BLaER1 (cell line): ENCODE measurements around the gene TWIST2.

ENCODE experiments used
- H3K27ac ChIP-seq: shearing (Covaris generic); formaldehyde crosslinking; 2 replicates; pipeline ENCODE4 v1.8.1; 2022
- H3K27me3 ChIP-seq: shearing (Covaris generic); formaldehyde crosslinking; 2 replicates; pipeline ENCODE4 v1.8.1; 2022
- H3K36me3 ChIP-seq: shearing (Covaris generic); formaldehyde crosslinking; 2 replicates; pipeline ENCODE4 v1.8.1; 2022
- H3K4me1 ChIP-seq: shearing (Covaris generic); formaldehyde crosslinking; 2 replicates; pipeline ENCODE4 v1.8.1; 2022
- H3K4me2 ChIP-seq: shearing (Covaris generic); formaldehyde crosslinking; 2 replicates; pipeline ENCODE4 v1.8.1; 2022
- H3K4me3 ChIP-seq: shearing (Covaris generic); formaldehyde crosslinking; 2 replicates; pipeline ENCODE4 v1.8.1; 2022
- H3K9ac ChIP-seq: shearing (Covaris generic); formaldehyde crosslinking; 2 replicates; pipeline ENCODE4 v1.8.1; 2022
- H3K9me3 ChIP-seq: shearing (Covaris generic); formaldehyde crosslinking; 2 replicates; pipeline ENCODE4 v1.8.1; 2022
- H4K20me1 ChIP-seq: shearing (Covaris generic); formaldehyde crosslinking; 2 replicates; pipeline ENCODE4 v1.8.1; 2022
- Cebpa-rat ChIP-seq: shearing (Covaris generic); IDR thresholded peaks from 2 replicates; pipeline ENCODE4 v1.8.1; 2022

TWIST2 gene

GRCh38 chr2:238847841-238848690, at the start of gene TWIST2:
Gene TWIST2 (plus strand): TSS chr2:238848085. CDS start chr2:238848216, 131 bp downstream.
- Histone ChIP-seq H3K4me2 (peak within 1 kb of the TSS; percentile 50), H3K27ac (no peak within 1 kb of the TSS), H3K9ac (no peak within 1 kb of the TSS)

GRCh38 chr2:238801791-238802190, 46.1 kb upstream of the TWIST2 start:
- no peaks in the 10 kb centered on the region for H4K20me1 ChIP-seq
- H3K9ac ChIP-seq: no peak overlapping the region
- H3K27ac ChIP-seq: no peak overlapping the region
- H3K4me2 ChIP-seq: no peak overlapping the region
- H3K4me1 ChIP-seq: 0 out of 2 replicates have a peak, but pooled peaks cover 5% of the 10 kb centered on the region
- no peak for TF ChIP-seq Cebpa-rat
- peaks cover 5% of the 10 kb centered on the region; the same call in 1 of the 2 replicates for H3K9me3 ChIP-seq
- no peak overlapping the region for H3K4me3 ChIP-seq
- H3K27me3 ChIP-seq: no peaks in the 10 kb centered on the region
- H3K36me3 ChIP-seq: no peaks in the 10 kb centered on the region

More at GRCh38 chr2:238847841-238848690, at the start of gene TWIST2:
- Histone ChIP-seq H3K4me1 (peaks cover 8% of the 10 kb centered on the region; the same call in 1 of the 2 replicates), H3K9me3 (peaks cover 35% of the 10 kb centered on the region), H3K36me3 (no peaks in the 10 kb centered on the region), H4K20me1 (no peaks in the 10 kb centered on the region), H3K27me3 (peaks cover 57% of the 10 kb centered on the region), H3K4me3 (peak within 1 kb of the TSS; percentile 47)
- TF ChIP-seq Cebpa-rat: no peak

DNA sequence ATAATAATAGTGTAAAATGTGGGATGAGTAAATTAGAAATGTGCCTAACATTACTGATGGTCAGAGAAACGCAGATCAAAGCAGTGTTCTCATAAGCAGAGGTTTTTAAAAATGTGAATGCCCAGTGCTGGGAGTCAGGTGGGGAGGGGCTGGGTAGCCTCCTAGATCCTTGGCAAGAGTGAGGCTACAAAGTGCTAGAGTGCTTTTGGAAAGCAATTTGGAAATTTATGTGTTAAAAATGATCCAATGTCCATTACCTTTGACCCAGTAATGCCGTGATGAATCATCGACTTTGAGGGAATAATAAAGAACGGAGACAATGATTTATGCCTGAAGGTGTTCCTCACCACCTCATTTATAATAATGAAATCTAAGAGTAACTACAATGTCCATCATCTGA, 44.9 kb upstream of the TWIST2 start:
- H3K4me2 ChIP-seq: no peak overlapping the region
- no peak for TF ChIP-seq Cebpa-rat
- H3K4me3 ChIP-seq: no peak overlapping the region
- H3K4me1 ChIP-seq: 0 out of 2 replicates have a peak, but pooled peaks cover 5% of the 10 kb centered on the region
- no peaks in the 10 kb centered on the region for H3K36me3 ChIP-seq
- H3K9ac ChIP-seq: no peak overlapping the region
- H3K27ac ChIP-seq: no peak overlapping the region
- H3K9me3 ChIP-seq: no peaks in the 10 kb centered on the region
- H3K27me3 ChIP-seq: no peaks in the 10 kb centered on the region
- H4K20me1 ChIP-seq: no peaks in the 10 kb centered on the region

DNA sequence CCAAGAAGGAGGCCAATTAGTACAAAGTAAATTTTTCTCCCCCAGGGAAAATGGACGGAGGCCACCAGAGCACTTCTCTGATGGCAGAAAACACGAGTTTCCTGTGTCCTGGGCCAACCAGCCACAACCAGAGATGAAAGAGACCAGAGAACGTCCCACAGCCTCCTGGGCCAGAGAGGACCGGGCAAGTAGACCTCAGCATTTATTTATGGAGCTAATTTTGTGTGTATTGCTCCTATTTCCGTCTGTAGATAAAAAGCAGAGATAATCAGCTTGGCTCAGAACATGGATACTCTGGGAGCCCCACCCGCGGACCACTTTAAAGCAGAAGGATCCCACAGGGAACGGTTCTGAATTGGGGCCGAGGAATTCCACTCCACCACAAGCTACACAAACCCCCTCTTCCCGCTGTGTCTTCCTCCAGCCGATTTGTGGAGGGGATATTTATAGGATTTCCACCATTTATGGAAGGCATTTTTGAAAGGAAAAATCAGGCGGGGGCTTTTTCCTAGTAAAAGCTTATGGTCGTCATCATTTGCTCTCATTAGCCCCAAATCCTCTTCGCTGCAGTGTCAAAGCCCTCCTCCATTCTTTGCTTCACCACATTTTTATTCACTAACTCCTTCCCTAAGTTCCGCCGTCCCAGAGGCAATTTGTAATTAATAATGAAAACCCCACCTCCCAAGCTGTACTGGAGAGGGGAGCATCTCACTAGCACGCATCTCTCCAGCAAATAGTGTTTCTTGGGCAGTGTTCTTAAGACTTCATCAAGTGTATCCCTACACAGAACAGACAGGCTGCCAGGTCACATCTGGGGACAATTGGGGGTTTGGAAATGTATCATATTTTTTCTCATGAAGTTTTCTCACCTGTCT, 43.7 kb upstream of the TWIST2 start:
- Histone ChIP-seq H3K9ac (no peak overlapping the region), H3K4me2 (peak overlapping the region; percentile 22; the same call in 1 of the 2 replicates), H3K27ac (no peak overlapping the region), H3K4me1 (0 out of 2 replicates have a peak, but pooled peaks cover 5% of the 10 kb centered on the region), H3K27me3 (no peaks in the 10 kb centered on the region), H3K36me3 (no peaks in the 10 kb centered on the region), H3K4me3 (no peak overlapping the region), H4K20me1 (no peaks in the 10 kb centered on the region), H3K9me3 (peaks cover 7% of the 10 kb centered on the region; the same call in 1 of the 2 replicates)
- TF ChIP-seq Cebpa-rat: no peak

DNA sequence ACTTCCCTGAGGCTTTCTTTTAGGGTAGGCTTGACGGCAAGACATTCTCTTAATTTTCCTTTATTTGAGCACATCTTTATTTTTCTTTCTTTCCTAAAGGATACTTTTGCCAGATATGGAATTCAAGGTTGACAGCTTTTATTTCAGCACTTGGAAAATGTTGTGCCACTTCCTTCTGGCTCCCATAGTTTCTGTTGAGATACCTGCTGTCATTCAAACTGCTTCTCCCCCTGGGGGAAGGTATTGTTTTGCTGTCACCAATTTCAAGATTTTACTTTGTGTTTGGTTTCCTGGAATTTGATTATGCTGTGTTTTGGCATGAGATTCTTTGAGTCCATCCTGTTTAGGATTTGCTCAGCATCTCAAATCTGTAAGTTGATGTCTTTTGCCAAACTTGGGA, 39.1 kb upstream of the TWIST2 start:
- TF ChIP-seq Cebpa-rat: no peak
- Histone ChIP-seq H3K4me1 (peaks cover 20% of the 10 kb centered on the region; the same call in 1 of the 2 replicates), H3K27ac (no peak overlapping the region), H3K27me3 (no peaks in the 10 kb centered on the region), H4K20me1 (no peaks in the 10 kb centered on the region), H3K4me3 (no peak overlapping the region), H3K9me3 (peaks cover 14% of the 10 kb centered on the region), H3K9ac (no peak overlapping the region), H3K4me2 (no peak overlapping the region), H3K36me3 (no peaks in the 10 kb centered on the region)

GRCh38 chr2:238810321-238810720, 37.6 kb upstream of the TWIST2 start:
- no peaks in the 10 kb centered on the region for H3K36me3 ChIP-seq
- TF ChIP-seq Cebpa-rat: no peak
- H3K9ac ChIP-seq: no peak overlapping the region
- no peaks in the 10 kb centered on the region for H4K20me1 ChIP-seq
- no peak overlapping the region for H3K27ac ChIP-seq
- peaks cover 14% of the 10 kb centered on the region for H3K9me3 ChIP-seq
- H3K4me3 ChIP-seq: no peak overlapping the region
- H3K27me3 ChIP-seq: no peaks in the 10 kb centered on the region
- peaks cover 19% of the 10 kb centered on the region; the same call in 1 of the 2 replicates for H3K4me1 ChIP-seq
- H3K4me2 ChIP-seq: no peak overlapping the region

- Histone ChIP-seq H3K4me3 (no peak overlapping the region), H3K9me3 (peaks cover 14% of the 10 kb centered on the region), H4K20me1 (no peaks in the 10 kb centered on the region), H3K9ac (no peak overlapping the region), H3K4me2 (peak overlapping the region; percentile 34; the same call in 1 of the 2 replicates), H3K27me3 (no peaks in the 10 kb centered on the region), H3K27ac (no peak overlapping the region), H3K4me1 (peaks cover 19% of the 10 kb centered on the region; the same call in 1 of the 2 replicates), H3K36me3 (no peaks in the 10 kb centered on the region)
- TF ChIP-seq Cebpa-rat: no peak
Measured at GRCh38 chr2:238811293-238811692, 36.6 kb upstream of the TWIST2 start.

DNA sequence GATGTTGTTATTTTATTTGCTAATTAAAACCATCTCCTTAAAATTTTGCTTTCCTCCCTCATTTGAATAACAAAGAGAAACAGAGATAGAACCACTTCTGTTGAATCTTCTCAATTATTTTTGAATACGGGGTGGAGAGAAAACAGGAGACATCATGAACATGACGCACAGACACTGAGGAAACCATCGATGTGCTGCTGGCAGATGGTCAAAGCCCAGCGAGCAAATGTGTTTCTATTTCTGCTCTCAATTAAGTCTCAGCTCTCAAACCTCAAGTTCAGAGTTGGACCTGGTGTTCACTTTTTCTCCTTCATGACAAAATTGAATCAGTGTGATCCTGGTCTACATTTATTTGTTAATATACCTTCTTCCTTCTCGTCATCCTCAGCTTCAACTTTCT, 36.1 kb upstream of the TWIST2 start:
- H3K4me2 ChIP-seq: peak overlapping the region; percentile 34; the same call in 1 of the 2 replicates
- peaks cover 14% of the 10 kb centered on the region for H3K9me3 ChIP-seq
- no peaks in the 10 kb centered on the region for H4K20me1 ChIP-seq
- no peaks in the 10 kb centered on the region for H3K36me3 ChIP-seq
- H3K4me1 ChIP-seq: peaks cover 19% of the 10 kb centered on the region; the same call in 1 of the 2 replicates
- H3K4me3 ChIP-seq: no peak overlapping the region
- no peak overlapping the region for H3K9ac ChIP-seq
- H3K27me3 ChIP-seq: no peaks in the 10 kb centered on the region
- no peak overlapping the region for H3K27ac ChIP-seq
- TF ChIP-seq Cebpa-rat: no peak

GRCh38 chr2:238813109-238813508, 34.8 kb upstream of the TWIST2 start:
- H3K36me3 ChIP-seq: no peaks in the 10 kb centered on the region
- H3K4me1 ChIP-seq: peaks cover 23% of the 10 kb centered on the region
- no peak overlapping the region for H3K4me3 ChIP-seq
- H4K20me1 ChIP-seq: no peaks in the 10 kb centered on the region
- H3K27ac ChIP-seq: no peak overlapping the region
- peak overlapping the region; percentile 31; the same call in 1 of the 2 replicates for H3K4me2 ChIP-seq
- TF ChIP-seq Cebpa-rat: no peak
- no peaks in the 10 kb centered on the region for H3K27me3 ChIP-seq
- peaks cover 14% of the 10 kb centered on the region for H3K9me3 ChIP-seq
- no peak overlapping the region for H3K9ac ChIP-seq
